Astrocyte of the cerebellum (primary cell): Measurements from ENCODE around the gene ARHGEF11.

ENCODE experiments used
- DNase-seq: peaks from one replicate; pipeline ENCODE4 v3.0.0-alpha.2; 2011; ENCODE audit warnings: low read depth
- H3K4me3 ChIP-seq: 2 replicates; pipeline ENCODE4 v1.5.1; 2011; ENCODE audit warnings: mild to moderate bottlenecking, low read depth, low read length, moderate library complexity
- in situ Hi-C: cut with HindIII; loops from 2 replicates; pipeline ENCODE4 v1.10.0; 2017; ENCODE audit warnings: low sequenced_read_pairs
- TF ChIP-seq, protein P1 (sequence below): IDR thresholded peaks from 2 replicates; pipeline ENCODE4 v1.5.1; 2012; ENCODE audit warnings: low read length, low read depth, moderate library complexity, mild to moderate bottlenecking; ENCODE audit errors: missing control alignments

ARHGEF11 gene

DNA sequence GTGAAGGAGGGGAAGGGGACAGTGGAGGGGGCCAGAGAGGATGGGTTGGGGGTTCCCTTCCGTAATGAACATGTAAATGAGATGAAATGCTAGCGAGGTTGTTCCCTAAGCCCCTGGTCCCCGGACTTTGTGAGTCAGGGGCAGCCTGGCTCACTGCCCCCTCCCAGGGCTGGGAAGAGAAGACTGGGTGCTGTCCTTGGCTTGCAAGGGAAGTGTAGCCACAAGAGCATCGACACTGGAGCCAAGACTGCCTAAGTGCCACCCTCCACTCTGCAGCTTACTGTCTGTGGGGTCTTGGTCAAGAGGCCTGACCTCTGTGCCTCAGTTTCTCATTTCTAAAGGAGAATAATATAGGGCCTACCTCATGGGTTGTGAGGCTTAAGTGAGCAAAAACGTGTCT lies 151.5 kb downstream of the ARHGEF11 start:
- TF ChIP-seq, protein P1, sequence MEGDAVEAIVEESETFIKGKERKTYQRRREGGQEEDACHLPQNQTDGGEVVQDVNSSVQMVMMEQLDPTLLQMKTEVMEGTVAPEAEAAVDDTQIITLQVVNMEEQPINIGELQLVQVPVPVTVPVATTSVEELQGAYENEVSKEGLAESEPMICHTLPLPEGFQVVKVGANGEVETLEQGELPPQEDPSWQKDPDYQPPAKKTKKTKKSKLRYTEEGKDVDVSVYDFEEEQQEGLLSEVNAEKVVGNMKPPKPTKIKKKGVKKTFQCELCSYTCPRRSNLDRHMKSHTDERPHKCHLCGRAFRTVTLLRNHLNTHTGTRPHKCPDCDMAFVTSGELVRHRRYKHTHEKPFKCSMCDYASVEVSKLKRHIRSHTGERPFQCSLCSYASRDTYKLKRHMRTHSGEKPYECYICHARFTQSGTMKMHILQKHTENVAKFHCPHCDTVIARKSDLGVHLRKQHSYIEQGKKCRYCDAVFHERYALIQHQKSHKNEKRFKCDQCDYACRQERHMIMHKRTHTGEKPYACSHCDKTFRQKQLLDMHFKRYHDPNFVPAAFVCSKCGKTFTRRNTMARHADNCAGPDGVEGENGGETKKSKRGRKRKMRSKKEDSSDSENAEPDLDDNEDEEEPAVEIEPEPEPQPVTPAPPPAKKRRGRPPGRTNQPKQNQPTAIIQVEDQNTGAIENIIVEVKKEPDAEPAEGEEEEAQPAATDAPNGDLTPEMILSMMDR = no peak
- in situ Hi-C loops = no loop called here
- DNase-seq = no peak
- peak overlapping the region; percentile 50 for H3K4me3 ChIP-seq

DNA sequence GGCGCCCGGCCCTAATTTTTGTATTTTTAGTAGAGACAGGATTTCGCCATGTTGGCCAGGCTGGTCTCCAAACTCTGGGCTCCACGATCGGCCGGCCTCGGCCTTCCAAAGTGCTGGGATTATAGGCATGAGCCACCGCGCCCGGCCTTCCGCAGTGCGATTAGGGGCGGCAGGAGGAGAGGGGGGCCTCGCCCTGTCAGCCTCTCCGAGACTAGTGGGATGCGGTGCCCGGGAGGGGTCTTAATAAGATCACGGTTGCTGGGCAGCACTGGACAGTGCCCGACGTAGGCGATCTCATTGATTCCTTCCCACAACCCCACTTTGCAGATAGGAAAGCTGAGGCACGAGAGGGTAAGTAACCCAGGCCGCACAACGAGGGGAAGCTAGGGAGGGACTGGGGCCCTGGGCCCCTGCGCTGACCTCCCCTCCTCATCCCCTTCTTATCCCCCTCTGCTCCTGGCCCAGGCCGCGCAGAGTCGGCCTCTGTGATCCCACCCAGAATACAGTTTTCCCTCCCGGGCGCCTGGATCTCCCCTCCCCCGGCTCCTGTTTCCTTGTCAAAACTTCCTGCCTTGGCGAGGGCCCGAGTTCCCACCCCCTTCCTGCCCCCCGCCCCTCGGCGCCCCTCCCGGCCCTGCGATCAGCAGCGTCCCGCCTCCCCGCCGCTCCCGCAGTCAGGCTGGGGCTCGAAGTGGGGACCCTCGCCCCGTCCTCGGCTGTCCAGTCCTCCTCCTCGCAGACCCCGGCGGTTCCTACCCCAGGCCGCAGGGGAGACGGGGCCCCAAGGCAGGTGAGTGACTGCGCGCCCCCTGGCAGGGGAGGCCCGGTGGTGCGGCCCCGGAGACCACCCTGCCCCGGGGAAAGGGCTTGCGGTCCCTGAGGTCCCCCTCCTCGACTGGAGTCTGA lies 152.2 kb downstream of the ARHGEF11 start, which contains the start of gene PEAR1:
Gene PEAR1, plus strand, starts transcription at position 671 of the 906 bp plus-strand sequence. CDS start 10,209 bp downstream, outside the sequence.
- peak within 1 kb of the TSS; percentile 50 for H3K4me3 ChIP-seq
- no peak for DNase-seq
- TF ChIP-seq, protein P1 = peak; percentile 16
- in situ Hi-C loops = no loop called here

DNA sequence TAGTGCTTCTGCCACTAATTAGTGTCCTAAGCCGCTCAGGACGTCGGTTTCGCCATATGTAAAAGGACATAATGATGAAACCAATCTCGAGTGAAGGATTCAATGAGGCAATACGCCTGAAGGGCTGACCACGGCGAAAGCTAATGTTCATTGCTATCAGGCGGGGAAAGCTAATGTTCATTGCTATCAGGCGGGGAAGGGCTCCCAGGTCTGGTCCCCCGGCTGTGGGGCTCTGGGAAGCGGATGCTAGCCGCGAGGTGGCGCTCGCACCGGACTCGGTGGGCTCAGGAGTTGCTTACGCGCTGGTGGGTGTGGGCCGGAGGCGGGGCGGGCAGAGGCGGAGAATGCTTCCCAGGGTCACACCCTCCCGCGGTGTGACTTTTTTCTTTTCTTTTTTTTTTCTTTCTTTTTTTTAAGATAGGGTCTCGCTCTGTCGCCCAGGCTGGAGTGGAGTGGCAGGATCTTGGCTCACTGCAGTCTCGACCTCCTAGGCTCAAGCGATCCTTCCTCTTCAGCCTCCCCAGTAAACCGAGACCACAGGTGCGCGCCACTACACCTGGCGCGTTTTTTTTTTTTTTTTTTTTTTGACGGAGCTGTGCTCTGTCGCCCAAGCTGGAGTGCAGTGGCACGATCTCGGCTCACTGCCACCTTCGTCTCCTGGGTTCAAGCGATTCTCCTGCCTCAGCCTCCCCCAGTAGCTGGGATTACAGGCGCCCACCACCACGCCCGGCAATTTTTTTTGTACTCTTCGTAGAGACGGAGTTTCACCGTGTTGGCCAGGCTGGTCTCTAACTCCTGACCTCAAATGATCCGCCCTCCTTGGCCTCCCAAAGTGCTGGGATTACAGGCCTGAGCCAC lies 153.1 kb downstream of the ARHGEF11 start:
- TF ChIP-seq, protein P1 = peak; percentile 95
- in situ Hi-C loops = no loop called here
- peak overlapping the region; percentile 24 for H3K4me3 ChIP-seq
- DNase-seq = peak; percentile 70

DNA sequence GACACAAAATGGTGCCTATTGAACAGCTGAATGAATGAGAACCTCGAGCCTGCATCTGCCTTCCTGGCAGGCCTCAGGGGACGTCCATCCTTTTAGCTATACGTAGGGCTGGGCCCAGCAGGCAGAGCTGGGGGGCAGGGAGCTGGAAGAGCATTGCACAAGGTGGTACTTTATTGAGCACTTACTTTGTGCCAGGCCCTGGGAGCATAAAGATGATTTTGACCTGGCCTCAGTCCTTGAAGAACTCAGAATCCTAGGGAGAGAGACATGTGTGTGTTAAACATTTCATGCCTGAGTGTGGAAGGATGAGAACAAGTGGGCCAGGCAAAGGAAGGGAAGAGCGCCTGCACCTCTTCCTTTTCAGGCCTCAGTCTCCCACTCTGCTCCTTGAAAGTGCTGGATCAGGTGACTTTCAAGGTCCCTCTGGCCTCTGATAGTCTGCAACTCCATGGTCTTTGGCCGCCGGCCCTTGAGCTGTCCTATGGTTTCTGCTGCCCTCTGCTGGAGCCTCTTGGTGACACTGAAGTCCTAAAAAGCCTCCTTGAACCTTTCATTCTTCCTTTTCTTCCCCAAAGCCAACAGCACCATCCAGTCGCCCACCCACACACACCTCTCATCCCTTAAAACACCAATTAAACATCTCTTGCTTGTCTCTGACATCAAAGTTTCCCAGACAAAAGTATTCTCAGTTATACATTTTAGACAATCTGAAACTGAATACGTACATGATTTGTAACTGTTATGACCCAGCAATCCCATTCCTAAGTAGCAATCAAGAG lies 155.6 kb downstream of the ARHGEF11 start:
- TF ChIP-seq, protein P1 = peak; percentile 78
- in situ Hi-C loops = loop anchor here (5.0 kb wide), 1 partner anchor 57 kb away; no protein-coding TSS in a partner anchor
- H3K4me3 ChIP-seq = no peak overlapping the region
- peak; percentile 68 for DNase-seq

DNA sequence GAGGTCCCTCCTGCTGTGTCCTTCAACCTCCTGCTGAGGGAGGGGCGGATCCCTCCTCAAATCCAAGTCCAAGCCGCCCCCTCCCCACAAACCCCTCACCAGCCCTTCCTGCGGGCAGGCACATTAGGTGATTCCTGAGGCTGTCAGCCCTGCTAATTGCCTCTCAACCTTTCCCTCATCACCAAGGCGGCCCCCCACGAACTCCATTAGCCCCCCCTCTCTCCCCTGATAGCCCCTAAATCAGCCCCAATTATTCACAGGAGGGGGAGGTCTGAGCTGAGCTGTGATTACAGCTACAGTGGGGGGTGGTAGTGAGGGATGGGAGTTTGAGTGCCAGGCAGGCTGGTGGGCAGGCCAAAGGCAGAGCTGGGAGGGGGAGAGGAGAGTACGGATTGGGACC lies 157.8 kb downstream of the ARHGEF11 start:
- in situ Hi-C loops = loop anchor here (5.0 kb wide), 1 partner anchor 60 kb away; no protein-coding TSS in a partner anchor
- TF ChIP-seq, protein P1 = no peak
- H3K4me3 ChIP-seq = no peak overlapping the region
- no peak for DNase-seq
